Ectodermal cell (in vitro differentiated cells): Measurements from ENCODE around the gene KLHL21.
"Not testable (repeated sequence)": the region's sequence is repeated elsewhere in the genome, so short reads cannot be mapped to it uniquely, and the experiment has no call there.

Source experiments
- H3K27ac ChIP-seq: 2 replicates; pipeline ENCODE4 v1.7.0; 2013; ENCODE audit warnings: mild to moderate bottlenecking, low read depth, low read length; ENCODE audit not compliant: insufficient read depth, poor library complexity, severe bottlenecking
- H3K27me3 ChIP-seq: 2 replicates; pipeline ENCODE4 v1.7.0; 2013; ENCODE audit warnings: mild to moderate bottlenecking, low read length; ENCODE audit not compliant: insufficient read depth, control insufficient read depth, poor library complexity, severe bottlenecking
- H3K36me3 ChIP-seq: one replicate; pipeline ENCODE4 v1.7.0; 2013; ENCODE audit warnings: low read length; ENCODE audit not compliant: control insufficient read depth, insufficient read depth
- H3K4me1 ChIP-seq: one replicate; pipeline ENCODE4 v1.7.0; 2013; ENCODE audit warnings: low read length; ENCODE audit not compliant: control insufficient read depth, insufficient read depth
- H3K4me3 ChIP-seq: 2 replicates; pipeline ENCODE4 v1.7.0; 2013; ENCODE audit warnings: low read depth, low read length, control low read depth; ENCODE audit not compliant: insufficient read depth
- H3K9me3 ChIP-seq: 2 replicates; pipeline ENCODE4 v1.7.0; 2013; ENCODE audit warnings: mild to moderate bottlenecking, low read length, moderate library complexity; ENCODE audit not compliant: control insufficient read depth
- WGBS, 2 experiments: methylation state at CpG; one replicate each; pipeline ENCODE4 v1.1.7; 2013; ENCODE audit warnings: missing lambda C conversion rate in 2 of 2; 5-methylcytosine and 5-hydroxymethylcytosine counted together

The KLHL21 gene

DNA sequence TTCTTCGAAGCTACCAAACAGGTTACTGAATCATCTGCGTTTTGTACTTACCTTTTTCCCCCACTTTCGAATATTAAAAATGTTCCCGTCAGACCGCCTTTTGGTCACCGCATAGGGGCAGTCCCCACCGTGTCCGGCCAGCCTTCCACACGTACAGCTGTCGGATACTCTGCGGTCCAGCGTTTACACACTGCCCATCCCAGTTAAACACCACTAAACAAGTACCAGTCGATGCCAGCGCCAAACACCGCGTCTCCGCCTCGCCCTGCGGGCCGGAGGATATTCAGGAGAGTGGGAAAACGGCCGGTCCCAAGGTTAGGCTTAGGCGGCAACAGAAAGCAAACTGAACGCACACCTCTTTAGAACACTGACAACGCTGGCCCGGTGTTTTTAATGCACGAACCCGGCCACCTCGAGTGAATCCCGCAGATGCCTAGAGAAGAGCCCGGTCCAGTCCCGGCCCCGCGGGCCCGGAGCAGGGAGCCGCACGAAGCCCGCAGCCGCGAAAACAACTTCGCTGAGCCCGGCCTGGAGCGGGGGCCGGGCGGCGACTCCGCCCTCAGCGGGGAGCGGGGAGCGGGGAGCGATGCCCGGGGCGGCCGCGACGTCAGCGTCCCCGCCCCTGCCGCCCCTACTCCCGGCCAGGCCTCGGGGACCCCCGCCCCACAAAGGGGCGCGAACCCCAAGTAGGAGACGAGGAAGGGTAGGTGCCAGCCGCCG is 10.1 kb upstream of the KLHL21 start:
- Histone ChIP-seq H3K4me1 (peaks cover 3% of the 10 kb centered on the region), H3K27me3 (peaks cover 7% of the 10 kb centered on the region), H3K4me3 (peak overlapping the region; percentile 93), H3K9me3 (no peaks in the 10 kb centered on the region), H3K36me3 (peaks cover 6% of the 10 kb centered on the region), H3K27ac (no peak overlapping the region)
- 1% methylated on average over 67 of the region's 67 CpGs for WGBS, 2 experiments

DNA sequence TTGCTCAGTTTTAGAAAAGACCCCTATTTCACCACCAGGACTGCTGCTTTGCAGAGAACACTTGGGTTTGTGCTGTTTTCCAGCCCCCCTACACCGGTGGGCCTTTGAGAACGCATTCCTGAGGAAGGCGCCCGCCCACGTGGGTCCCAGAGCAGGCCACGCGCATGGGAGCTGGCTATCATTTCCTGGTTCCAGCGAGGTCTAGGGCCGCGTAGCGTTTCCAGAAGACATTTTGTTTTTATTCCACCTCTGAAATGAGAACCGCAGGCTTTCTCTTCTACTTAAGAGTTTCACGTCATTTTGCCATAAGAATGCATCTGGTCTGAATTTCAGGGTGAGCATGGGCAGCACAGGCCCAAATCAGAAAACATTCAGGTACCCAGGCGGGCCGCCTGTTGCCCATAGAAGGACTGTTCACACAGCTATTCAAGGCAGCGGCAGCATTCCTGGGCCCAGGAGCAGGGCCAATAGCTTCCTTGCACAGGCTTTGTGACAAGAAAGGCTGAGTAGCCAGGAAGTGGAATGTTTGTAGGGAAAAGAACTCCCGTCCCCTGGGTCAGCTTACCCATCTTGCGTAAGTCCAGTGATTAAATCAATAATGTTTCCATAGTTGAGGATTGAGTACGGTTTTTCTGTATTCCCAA is 1.4 kb upstream of the KLHL21 start:
- no peaks in the 10 kb centered on the region for H3K9me3 ChIP-seq
- H3K4me3 ChIP-seq, result peak overlapping the region; percentile 71
- H3K27me3 ChIP-seq, result peaks cover 20% of the 10 kb centered on the region
- peaks cover 18% of the 10 kb centered on the region for H3K4me1 ChIP-seq
- 18 to 20% methylated on average over 18 to 19 of the region's 19 CpGs for WGBS, 2 experiments
- no peaks in the 10 kb centered on the region for H3K36me3 ChIP-seq
- peak overlapping the region; percentile 80 for H3K27ac ChIP-seq

DNA sequence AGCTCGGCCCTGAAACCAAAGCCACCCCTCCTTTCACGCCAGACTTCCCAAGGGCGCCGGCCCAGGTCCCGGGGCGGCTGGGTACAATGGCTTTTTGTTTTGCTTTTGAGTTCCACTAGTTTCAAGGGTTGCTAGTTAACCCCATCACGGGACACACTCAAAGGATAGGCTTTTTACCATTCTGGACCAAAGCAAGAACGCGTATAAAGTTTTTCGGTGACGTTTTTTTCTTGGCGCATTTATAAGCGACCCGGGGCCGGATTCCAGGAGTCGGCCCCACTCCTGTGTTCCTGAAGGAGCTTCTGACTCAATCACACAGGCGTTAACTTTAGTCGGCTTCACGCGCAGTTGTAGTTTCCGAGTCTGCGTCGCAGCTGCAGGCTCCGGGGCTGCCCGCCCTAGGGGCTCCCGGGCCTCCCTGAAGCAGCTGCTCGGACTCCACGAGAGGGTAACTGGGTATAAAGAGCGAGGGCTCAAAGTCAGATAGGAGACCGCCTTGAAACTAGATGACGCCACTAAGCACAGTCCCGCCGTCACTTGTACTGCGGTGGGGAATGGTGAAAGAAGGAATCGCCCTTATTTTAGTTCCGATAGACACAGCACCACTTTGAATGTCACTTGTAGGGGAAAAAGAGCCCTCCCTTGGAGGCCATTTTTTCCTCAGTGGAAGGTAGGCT is 707 bp upstream of the KLHL21 start:
- H3K4me3 ChIP-seq, result peak overlapping the region; percentile 71
- H3K4me1 ChIP-seq, result peaks cover 18% of the 10 kb centered on the region
- no peaks in the 10 kb centered on the region for H3K36me3 ChIP-seq
- WGBS, 2 experiments, result 3% methylated on average over 36 of the region's 36 CpGs
- peak overlapping the region; percentile 80 for H3K27ac ChIP-seq
- peaks cover 20% of the 10 kb centered on the region for H3K27me3 ChIP-seq
- no peaks in the 10 kb centered on the region for H3K9me3 ChIP-seq

DNA sequence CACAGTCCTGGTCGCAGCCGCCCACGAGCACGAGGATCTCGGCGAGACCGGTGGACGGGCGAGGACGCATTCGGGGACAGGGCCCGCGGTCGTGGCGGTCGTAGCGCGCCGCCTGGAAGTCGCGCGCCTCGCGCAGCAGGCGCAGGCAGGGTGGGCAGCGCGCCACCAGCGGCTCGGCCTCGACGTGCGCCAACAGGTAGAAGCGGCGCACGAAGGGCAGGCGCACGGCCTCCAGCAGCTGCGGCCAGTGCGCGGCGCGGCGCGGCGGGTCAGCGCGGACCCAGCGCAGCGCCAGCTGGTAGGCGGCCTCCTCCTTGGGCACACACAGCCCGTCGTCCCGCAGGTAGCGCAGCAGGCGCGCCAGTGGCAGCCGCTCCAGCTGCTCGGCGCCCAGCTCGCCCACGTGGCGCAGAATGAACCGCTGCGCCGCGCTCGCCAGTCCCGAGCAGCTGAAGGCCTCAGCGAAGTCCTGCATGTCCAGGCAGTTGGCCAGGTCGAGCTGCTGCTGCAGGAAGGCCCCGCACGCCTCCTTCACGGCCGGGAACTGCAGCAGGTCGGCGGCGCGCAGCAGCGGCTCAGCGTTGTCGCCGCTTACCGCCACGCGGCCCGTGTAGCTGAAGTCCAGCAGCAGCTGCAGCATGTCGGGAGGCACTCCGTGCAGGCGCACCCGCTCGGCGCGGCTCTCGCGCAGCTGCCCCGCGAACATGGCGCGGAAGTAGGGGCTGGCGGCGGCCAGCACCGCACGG is 573 bp downstream of the KLHL21 start:
- WGBS, 2 experiments, result 0 to 1% methylated on average over 103 of the region's 103 CpGs
- peaks cover 18% of the 10 kb centered on the region for H3K4me1 ChIP-seq
- peak overlapping the region; percentile 71 for H3K4me3 ChIP-seq
- H3K9me3 ChIP-seq, result no peaks in the 10 kb centered on the region
- peaks cover 20% of the 10 kb centered on the region for H3K27me3 ChIP-seq
- no peaks in the 10 kb centered on the region for H3K36me3 ChIP-seq
- no peak overlapping the region for H3K27ac ChIP-seq

DNA sequence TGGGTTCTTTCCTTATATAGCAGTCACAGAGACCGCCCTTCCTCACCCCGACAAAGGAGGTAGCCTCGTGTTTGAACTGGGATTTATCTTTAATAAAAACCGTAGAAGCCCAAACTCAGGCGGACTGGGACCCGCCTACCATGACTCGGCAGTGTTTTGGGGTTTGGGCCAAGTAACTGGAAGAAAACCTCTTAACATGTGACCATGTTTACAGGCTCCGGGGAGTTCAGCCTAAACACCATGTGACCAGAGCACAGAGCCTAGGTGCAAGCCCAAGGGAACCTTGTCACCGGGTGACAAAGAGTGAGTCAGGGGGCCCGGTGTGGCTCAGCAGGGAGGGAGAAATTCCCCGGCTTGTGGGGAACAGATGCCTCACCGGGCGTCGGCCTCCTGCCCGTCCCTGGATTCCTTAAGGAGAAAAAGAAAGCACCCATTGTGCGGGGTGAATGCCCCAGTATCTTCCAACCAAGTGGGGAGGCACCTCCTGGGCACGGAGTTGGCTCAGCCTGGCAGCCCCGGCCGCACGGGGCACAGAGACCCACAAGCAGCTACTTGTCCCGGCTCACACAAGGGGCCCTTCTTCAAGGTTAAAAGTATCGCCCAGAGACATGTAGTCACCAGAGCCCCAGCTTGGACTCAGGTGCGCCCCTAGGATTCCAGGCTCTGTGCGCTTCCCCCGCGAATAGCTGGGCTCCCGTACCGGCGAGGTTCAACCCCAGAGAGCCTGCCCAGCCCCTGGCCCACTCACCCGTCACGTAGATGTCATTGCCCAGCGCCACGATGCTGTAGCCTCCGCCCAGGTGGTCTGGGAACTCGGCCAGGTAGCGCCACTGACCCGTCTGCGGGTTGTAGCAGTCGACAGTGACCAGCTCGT is 1.4 kb downstream of the KLHL21 start:
- 1% methylated on average over 40 of the region's 40 CpGs for WGBS, 2 experiments
- no peaks in the 10 kb centered on the region for H3K36me3 ChIP-seq
- peaks cover 18% of the 10 kb centered on the region for H3K4me1 ChIP-seq

DNA sequence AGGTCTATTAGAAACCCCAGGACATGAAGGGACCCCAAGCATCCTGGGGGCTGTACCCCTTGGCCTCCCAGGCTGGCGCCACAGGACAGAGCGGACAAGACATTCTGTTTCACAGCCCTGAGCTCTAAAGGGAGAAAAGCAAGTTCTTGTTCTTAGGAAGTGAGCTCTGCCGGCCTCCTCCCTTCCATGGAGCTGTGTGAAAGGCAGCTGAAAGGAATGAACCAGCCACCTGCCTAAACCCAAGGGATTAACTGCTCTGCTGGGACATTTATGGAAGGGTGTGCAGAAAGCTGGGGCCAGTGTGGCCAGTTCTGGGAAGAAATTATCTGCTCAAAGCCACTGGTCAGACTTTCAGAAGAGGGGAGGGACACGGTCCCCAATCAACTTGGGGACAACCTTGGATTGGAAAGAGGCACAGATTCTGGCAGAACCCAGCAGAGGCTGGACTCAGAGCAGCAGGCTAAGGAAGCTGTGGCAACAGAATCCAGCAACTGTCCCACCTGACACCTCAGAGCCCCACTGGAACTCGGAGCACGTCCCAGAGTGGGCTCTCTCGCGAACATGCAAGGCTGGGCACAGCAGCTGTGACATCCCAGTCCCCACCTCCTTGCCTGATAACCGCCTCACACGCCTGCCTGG is 2.1 kb downstream of the KLHL21 start:
- 23 to 25% methylated on average over 10 of the region's 10 CpGs for WGBS, 2 experiments

More for the DNA sequence above, 1.4 kb downstream of the KLHL21 start:
- Histone ChIP-seq H3K27me3 (peaks cover 20% of the 10 kb centered on the region), H3K4me3 (peak overlapping the region; percentile 71), H3K9me3 (no peaks in the 10 kb centered on the region), H3K27ac (no peak overlapping the region)

DNA sequence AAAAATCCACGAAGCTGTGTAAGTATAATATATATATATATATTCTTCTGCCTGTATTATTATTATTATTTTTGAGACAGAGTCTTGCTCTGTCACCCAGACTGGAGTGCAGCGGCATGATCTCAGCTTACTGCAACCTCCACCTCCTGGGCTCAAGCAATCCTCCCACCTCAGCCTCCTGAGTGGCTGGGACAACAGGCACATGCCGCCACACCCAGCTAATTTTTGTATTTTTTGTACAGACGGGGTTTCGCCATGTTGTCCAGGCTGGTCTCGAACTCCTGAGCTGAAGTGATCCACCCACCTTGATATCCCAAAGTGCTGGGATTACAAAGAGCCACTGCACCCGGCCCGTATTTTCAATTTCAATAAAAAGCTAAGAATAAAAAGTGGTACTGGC is 2.7 kb downstream of the KLHL21 start:
- peak overlapping the region; percentile 71 for H3K4me3 ChIP-seq
- not testable (repeated sequence) for H3K36me3 ChIP-seq, H3K9me3 ChIP-seq, H3K27ac ChIP-seq
- H3K27me3 ChIP-seq, result peaks cover 20% of the 10 kb centered on the region
- peaks cover 18% of the 10 kb centered on the region for H3K4me1 ChIP-seq
- 92 to 95% methylated on average over 7 of the region's 8 CpGs for WGBS, 2 experiments

More for the DNA sequence above, 2.1 kb downstream of the KLHL21 start:
- Histone ChIP-seq H3K27me3 (peaks cover 20% of the 10 kb centered on the region), H3K9me3 (no peaks in the 10 kb centered on the region), H3K36me3 (no peaks in the 10 kb centered on the region), H3K4me3 (peak overlapping the region; percentile 71), H3K27ac (no peak overlapping the region), H3K4me1 (peaks cover 18% of the 10 kb centered on the region)

DNA sequence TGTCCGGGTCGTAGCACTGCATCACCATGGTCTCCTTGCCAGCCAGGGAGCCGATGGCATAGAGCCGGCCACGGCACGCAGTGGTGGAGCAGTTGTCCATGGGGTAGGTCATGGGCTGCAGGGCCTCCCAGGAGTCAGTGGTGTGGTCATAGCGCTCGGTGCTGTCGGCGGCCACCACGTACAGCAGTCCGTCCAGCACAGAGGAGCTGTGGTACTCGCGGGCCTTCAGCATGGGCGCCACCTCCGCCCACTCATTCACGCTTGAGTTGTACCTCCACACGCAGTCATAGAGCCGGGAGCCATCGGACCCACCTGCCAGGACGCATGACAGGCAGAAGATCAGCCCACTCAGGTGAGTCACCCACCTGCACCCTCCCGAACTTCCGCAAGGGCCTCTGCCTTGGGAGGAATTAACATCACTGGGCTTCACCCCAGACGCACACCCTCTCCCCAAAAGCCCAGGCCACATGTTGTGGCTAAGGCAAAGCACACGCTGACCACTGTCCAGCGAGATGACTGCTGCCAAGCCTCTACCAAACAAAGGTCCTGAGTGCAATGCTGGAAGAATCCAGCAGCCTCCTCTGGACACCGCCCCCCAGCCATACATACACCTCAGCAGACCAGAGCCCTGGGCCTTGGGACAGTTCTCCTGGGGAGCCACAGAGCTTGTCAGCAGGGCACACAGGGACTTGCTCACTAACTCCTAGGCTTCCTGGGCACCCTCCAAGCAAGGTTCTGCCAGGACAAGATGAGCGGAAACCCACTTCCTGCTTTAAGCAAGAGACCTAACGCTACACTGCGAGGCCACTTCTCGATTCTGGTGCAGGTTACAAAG is 3.3 kb downstream of the KLHL21 start:
- H3K36me3 ChIP-seq, result no peaks in the 10 kb centered on the region
- H3K4me3 ChIP-seq, result no peak overlapping the region
- 95 to 96% methylated on average over 30 to 31 of the region's 31 CpGs for WGBS, 2 experiments
- H3K4me1 ChIP-seq, result peaks cover 17% of the 10 kb centered on the region
- H3K9me3 ChIP-seq, result no peaks in the 10 kb centered on the region
- no peak overlapping the region for H3K27ac ChIP-seq
- H3K27me3 ChIP-seq, result peaks cover 20% of the 10 kb centered on the region
